Hepatocyte (in vitro differentiated cells): ENCODE results near the gene TMEM131.

Source experiments
- EZH2 ChIP-seq: fragments of 200-600 bp; sonication (generic); IDR thresholded peaks from 2 replicates; pipeline ENCODE4 v1.6.1; 2016; ENCODE audit warnings: antibody characterized with exemption, mild to moderate bottlenecking, borderline replicate concordance
- EZH2phosphoT487 ChIP-seq: fragments of 200-600 bp; sonication (generic); IDR thresholded peaks from one replicate; pipeline ENCODE4 v1.6.1; 2018; ENCODE audit warnings: antibody characterized with exemption, mild to moderate bottlenecking, low read depth, moderate library complexity; ENCODE audit not compliant: unreplicated experiment, severe bottlenecking
- TF ChIP-seq, protein P1 (sequence below): fragments of 200-600 bp; sonication (generic); IDR thresholded peaks from 2 replicates; pipeline ENCODE4 v1.5.1; 2016; ENCODE audit warnings: antibody characterized with exemption, mild to moderate bottlenecking; ENCODE audit not compliant: poor library complexity

DNA sequence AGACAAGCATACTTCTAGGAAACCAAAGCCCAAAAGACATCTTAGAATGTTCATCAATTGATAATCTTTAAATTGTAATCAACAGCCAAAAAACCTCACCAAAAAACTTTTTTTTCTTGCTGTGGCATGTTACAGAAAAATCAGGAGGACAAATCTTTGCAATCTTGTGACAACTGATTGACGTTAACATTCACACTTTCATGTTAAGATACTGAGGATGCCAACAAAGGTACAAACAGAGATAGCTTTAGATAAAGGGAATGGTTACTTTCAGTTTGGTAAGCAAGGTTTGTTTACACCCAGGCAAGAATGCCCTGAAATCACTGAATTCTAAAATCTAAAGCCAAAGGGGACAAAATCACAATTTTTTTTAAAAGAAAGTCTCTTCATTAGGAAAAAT lies 190.0 kb downstream of the TMEM131 start:
- TF ChIP-seq, protein P1, sequence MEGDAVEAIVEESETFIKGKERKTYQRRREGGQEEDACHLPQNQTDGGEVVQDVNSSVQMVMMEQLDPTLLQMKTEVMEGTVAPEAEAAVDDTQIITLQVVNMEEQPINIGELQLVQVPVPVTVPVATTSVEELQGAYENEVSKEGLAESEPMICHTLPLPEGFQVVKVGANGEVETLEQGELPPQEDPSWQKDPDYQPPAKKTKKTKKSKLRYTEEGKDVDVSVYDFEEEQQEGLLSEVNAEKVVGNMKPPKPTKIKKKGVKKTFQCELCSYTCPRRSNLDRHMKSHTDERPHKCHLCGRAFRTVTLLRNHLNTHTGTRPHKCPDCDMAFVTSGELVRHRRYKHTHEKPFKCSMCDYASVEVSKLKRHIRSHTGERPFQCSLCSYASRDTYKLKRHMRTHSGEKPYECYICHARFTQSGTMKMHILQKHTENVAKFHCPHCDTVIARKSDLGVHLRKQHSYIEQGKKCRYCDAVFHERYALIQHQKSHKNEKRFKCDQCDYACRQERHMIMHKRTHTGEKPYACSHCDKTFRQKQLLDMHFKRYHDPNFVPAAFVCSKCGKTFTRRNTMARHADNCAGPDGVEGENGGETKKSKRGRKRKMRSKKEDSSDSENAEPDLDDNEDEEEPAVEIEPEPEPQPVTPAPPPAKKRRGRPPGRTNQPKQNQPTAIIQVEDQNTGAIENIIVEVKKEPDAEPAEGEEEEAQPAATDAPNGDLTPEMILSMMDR: no peak
- TF ChIP-seq EZH2 (no peak), EZH2phosphoT487 (no peak)
